HCT116 (cell line): ENCODE measurements around the gene KNTC1. TPM values are rescaled to one million over a fixed set of nuclear protein-coding genes. Genes with fewer than 3 reads are reported as not detected.

ENCODE experiments used
- ATAC-seq: fragments of 200-7000 bp; cut with Tn5 transposase; 2 replicates; pipeline ENCODE4 v1.9.1; 2020; ENCODE audit warnings: mild to moderate bottlenecking, moderate library complexity
- Bru-seq: library from RNA; stranded (reverse); fragments of 400-500 nt; gene quantifications from one replicate; lab custom pipeline; 2021; lab: Mats Ljungman, UMichigan
- BruChase-seq, 2 experiments: library from RNA; stranded (reverse); fragments of 400-500 nt; gene quantifications; one replicate each; lab custom pipeline; 2021; lab: Mats Ljungman, UMichigan
- BruUV-seq: library from RNA; stranded (reverse); fragments of 400-500 nt; replicated peaks from 2 replicates; lab custom pipeline; 2021; lab: Mats Ljungman, UMichigan
- CTCF ChIA-PET: fragments of 300-600 bp; sonication (Branson Sonifier 250); formaldehyde crosslinking; loops from one replicate; lab custom pipeline; 2021; ENCODE audit warnings: antibody characterized with exemption; lab: Charles Lee
- POLR2A ChIA-PET: fragments of 300-600, 350-600 bp; sonication (Branson Sonifier 250); formaldehyde crosslinking; loops from one replicate; lab custom pipeline; 2021; ENCODE audit warnings: antibody characterized with exemption; lab: Charles Lee
- RAD21 ChIA-PET, 2 experiments: fragments of 300-600 bp; sonication (Branson Sonifier 250); formaldehyde crosslinking; loops; one replicate each; lab custom pipeline; 2023; ENCODE audit warnings: low total read pairs in 2 of 2; ENCODE audit not compliant: uncharacterized antibody in 2 of 2, unreplicated experiment in 2 of 2, low non-redundant PET in 1 of 2; lab: Charles Lee
- DNase-seq: peaks from one replicate; pipeline ENCODE4 v3.0.0-alpha.2; 2010; ENCODE audit warnings: low read depth, low spot score
- H2AFZ ChIP-seq: fragments of 200-600 bp; shearing (Covaris generic), sonication (generic); 2 replicates; pipeline ENCODE4 v1.6.1; 2017; ENCODE audit warnings: low read depth, mixed run types, mixed read lengths, antibody characterized with exemption, low read length; ENCODE audit not compliant: poor library complexity, severe bottlenecking
- H3K27ac ChIP-seq: 2 replicates; pipeline ENCODE4 v1.5.1; 2012; ENCODE audit warnings: low read depth, low read length
- H3K27me3 ChIP-seq: fragments of 200-600 bp; sonication (generic); 2 replicates; pipeline ENCODE4 v1.6.1; 2016; ENCODE audit warnings: mixed run types, low read length, mixed read lengths; ENCODE audit not compliant: insufficient read depth
- H3K36me3 ChIP-seq, 2 experiments: fragments of 200-500 bp in 1 of 2; fragments of 200-600 bp in 1 of 2; sonication (Bioruptor generic) in 1 of 2; sonication (generic) in 1 of 2; 2 replicates each; pipeline versions ENCODE4 v1.5.1 to v1.6.1; 2014 to 2016; ENCODE audit warnings: low read length in 2 of 2, inconsistent platforms in 1 of 2, mixed read lengths in 1 of 2, mixed run types in 1 of 2; ENCODE audit not compliant: insufficient read depth in 2 of 2, control insufficient read depth in 1 of 2
- H3K4me1 ChIP-seq, 2 experiments: fragments of 200-600 bp in 1 of 2; sonication (generic) in 1 of 2; 2 replicates each; pipeline versions ENCODE4 v1.5.1 to v1.6.1; 2012 to 2017; ENCODE audit warnings: low read length in 2 of 2, inconsistent platforms in 1 of 2, mild to moderate bottlenecking in 1 of 2, mixed read lengths in 1 of 2, mixed run types in 1 of 2, moderate library complexity in 1 of 2; ENCODE audit not compliant: insufficient read depth in 2 of 2, control insufficient read depth in 1 of 2
- H3K4me2 ChIP-seq: fragments of 200-600 bp; sonication (generic); 2 replicates; pipeline ENCODE4 v1.6.1; 2017; ENCODE audit warnings: mixed run types, low read length, mixed read lengths
- H3K4me3 ChIP-seq, 2 experiments: fragments of 200-600 bp in 1 of 2; sonication (generic) in 1 of 2; replicated peaks in 1 of 2; 2 replicates each; pipeline ENCODE4 v1.5.1; 2011 to 2016; ENCODE audit warnings: low read length in 2 of 2, control low read depth in 1 of 2, low read depth in 1 of 2, mild to moderate bottlenecking in 1 of 2, mixed read lengths in 1 of 2, mixed run types in 1 of 2
- H3K79me2 ChIP-seq: fragments of 200-600 bp; sonication (generic); 2 replicates; pipeline ENCODE4 v1.6.1; 2017; ENCODE audit warnings: mild to moderate bottlenecking, mixed run types, low read length, moderate library complexity, mixed read lengths; ENCODE audit not compliant: insufficient read depth
- H3K9ac ChIP-seq: fragments of 200-600 bp; sonication (generic); 2 replicates; pipeline ENCODE4 v1.6.1; 2016; ENCODE audit warnings: low read length, mixed read lengths
- H3K9me2 ChIP-seq: fragments of 200-600 bp; sonication (generic), shearing (Covaris generic); 2 replicates; pipeline ENCODE4 v1.6.1; 2017; ENCODE audit warnings: mixed run types, mild to moderate bottlenecking, moderate library complexity; ENCODE audit not compliant: insufficient read depth
- H3K9me3 ChIP-seq, 2 experiments: fragments of 200-500 bp in 1 of 2; fragments of 200-600 bp in 1 of 2; sonication (Bioruptor generic) in 1 of 2; sonication (generic) in 1 of 2; 2 replicates each; pipeline ENCODE4 v1.6.1; 2014 to 2017; ENCODE audit warnings: low read length in 2 of 2, mixed read lengths in 2 of 2, inconsistent platforms in 1 of 2, low read depth in 1 of 2, mild to moderate bottlenecking in 1 of 2, mixed run types in 1 of 2, moderate library complexity in 1 of 2; ENCODE audit not compliant: control insufficient read depth in 1 of 2, insufficient read depth in 1 of 2
- H4K20me1 ChIP-seq: fragments of 200-600 bp; sonication (generic), shearing (Covaris generic); 2 replicates; pipeline ENCODE4 v1.6.1; 2017; ENCODE audit warnings: mixed run types, mild to moderate bottlenecking, moderate library complexity; ENCODE audit not compliant: insufficient read depth
- CEBPB ChIP-seq: IDR thresholded peaks from 2 replicates; pipeline ENCODE4 v1.6.1; 2012; ENCODE audit warnings: low read depth
- EGR1 ChIP-seq: IDR thresholded peaks from 2 replicates; pipeline ENCODE4 v1.6.1; 2012; ENCODE audit warnings: low read depth
- ELF1 ChIP-seq: IDR thresholded peaks from 2 replicates; pipeline ENCODE4 v1.6.1; 2012; ENCODE audit warnings: low read depth, borderline replicate concordance
- EZH2 ChIP-seq: fragments of 200-600 bp; sonication (generic); IDR thresholded peaks from 2 replicates; pipeline ENCODE4 v1.6.1; 2017; ENCODE audit warnings: antibody characterized with exemption, mixed run types
- EZH2phosphoT487 ChIP-seq: fragments of 200-600 bp; IDR thresholded peaks from 2 replicates; pipeline ENCODE4 v1.6.1; 2018; ENCODE audit warnings: antibody characterized with exemption, borderline replicate concordance
- FOSL1 ChIP-seq: IDR thresholded peaks from 2 replicates; pipeline ENCODE4 v1.6.1; 2012; ENCODE audit warnings: low read depth
- JUND ChIP-seq: IDR thresholded peaks from 2 replicates; pipeline ENCODE4 v1.6.1; 2012
- SIN3A ChIP-seq: IDR thresholded peaks from 2 replicates; pipeline ENCODE4 v1.6.1; 2012; ENCODE audit warnings: low read depth
- SP1 ChIP-seq: IDR thresholded peaks from 2 replicates; pipeline ENCODE4 v1.6.1; 2012; ENCODE audit warnings: low read depth
- SRF ChIP-seq: IDR thresholded peaks from 2 replicates; pipeline ENCODE4 v1.6.1; 2012; ENCODE audit warnings: low read depth
- TCF7L2 ChIP-seq: IDR thresholded peaks from 2 replicates; pipeline ENCODE4 v1.7.0; 2011; ENCODE audit warnings: borderline replicate concordance, inconsistent platforms; ENCODE audit not compliant: insufficient read depth, insufficient read length; ENCODE audit errors: extremely low read depth
- YY1 ChIP-seq: IDR thresholded peaks from 2 replicates; pipeline ENCODE4 v1.6.1; 2011; ENCODE audit warnings: low read length, low read depth, moderate library complexity, mild to moderate bottlenecking; ENCODE audit not compliant: insufficient replicate concordance; ENCODE audit errors: extremely low read depth
- ZFX ChIP-seq: fragments of 450-650 bp; IDR thresholded peaks from 2 replicates; pipeline ENCODE4 v1.6.1; 2017
- ZNF274 ChIP-seq: fragments of 200-500 bp; sonication (Bioruptor generic); IDR thresholded peaks from 2 replicates; pipeline ENCODE4 v1.6.1; 2014; ENCODE audit warnings: mild to moderate bottlenecking, low read depth, low read length, inconsistent platforms
- intact Hi-C: fragments of 100-400 bp; cut with micrococcal nuclease; formaldehyde crosslinking; loops from 2 replicates; pipeline ENCODE4 v1.10.0; 2022
- long read RNA-seq: library from polyadenylated mRNA; unstranded; transcript quantifications from one replicate; pipeline ENCODE4 v2.0.0, GENCODE V29; 2021; ENCODE audit not compliant: unreplicated experiment
- polyA plus RNA-seq: library from polyadenylated mRNA; unstranded; fragments of >200 nt; gene quantifications from 2 replicates; pipeline ENCODE4 v1.2.1, GENCODE V29; 2012; ENCODE audit warnings: missing spikeins
- total RNA-seq: library from RNA; stranded (reverse); gene quantifications from one replicate; pipeline ENCODE4 v1.2.1, GENCODE V29; 2021; ENCODE audit not compliant: unreplicated experiment
- TF ChIP-seq, protein P1 (sequence below): IDR thresholded peaks from 2 replicates; pipeline ENCODE4 v1.6.1; 2012; ENCODE audit warnings: low read depth
- TF ChIP-seq, protein P2 (sequence below): IDR thresholded peaks from 2 replicates; pipeline ENCODE4 v1.6.1; 2012

The KNTC1 gene, protein sequence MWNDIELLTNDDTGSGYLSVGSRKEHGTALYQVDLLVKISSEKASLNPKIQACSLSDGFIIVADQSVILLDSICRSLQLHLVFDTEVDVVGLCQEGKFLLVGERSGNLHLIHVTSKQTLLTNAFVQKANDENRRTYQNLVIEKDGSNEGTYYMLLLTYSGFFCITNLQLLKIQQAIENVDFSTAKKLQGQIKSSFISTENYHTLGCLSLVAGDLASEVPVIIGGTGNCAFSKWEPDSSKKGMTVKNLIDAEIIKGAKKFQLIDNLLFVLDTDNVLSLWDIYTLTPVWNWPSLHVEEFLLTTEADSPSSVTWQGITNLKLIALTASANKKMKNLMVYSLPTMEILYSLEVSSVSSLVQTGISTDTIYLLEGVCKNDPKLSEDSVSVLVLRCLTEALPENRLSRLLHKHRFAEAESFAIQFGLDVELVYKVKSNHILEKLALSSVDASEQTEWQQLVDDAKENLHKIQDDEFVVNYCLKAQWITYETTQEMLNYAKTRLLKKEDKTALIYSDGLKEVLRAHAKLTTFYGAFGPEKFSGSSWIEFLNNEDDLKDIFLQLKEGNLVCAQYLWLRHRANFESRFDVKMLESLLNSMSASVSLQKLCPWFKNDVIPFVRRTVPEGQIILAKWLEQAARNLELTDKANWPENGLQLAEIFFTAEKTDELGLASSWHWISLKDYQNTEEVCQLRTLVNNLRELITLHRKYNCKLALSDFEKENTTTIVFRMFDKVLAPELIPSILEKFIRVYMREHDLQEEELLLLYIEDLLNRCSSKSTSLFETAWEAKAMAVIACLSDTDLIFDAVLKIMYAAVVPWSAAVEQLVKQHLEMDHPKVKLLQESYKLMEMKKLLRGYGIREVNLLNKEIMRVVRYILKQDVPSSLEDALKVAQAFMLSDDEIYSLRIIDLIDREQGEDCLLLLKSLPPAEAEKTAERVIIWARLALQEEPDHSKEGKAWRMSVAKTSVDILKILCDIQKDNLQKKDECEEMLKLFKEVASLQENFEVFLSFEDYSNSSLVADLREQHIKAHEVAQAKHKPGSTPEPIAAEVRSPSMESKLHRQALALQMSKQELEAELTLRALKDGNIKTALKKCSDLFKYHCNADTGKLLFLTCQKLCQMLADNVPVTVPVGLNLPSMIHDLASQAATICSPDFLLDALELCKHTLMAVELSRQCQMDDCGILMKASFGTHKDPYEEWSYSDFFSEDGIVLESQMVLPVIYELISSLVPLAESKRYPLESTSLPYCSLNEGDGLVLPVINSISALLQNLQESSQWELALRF (N-terminal part only)
- total RNA-seq, result 70.2 TPM
- polyA plus RNA-seq, result 24.0 and 28.3 TPM in 2 replicates
- Bru-seq, nascent RNA, result percentile 69 among the genes with signal in this experiment
- BruChase-seq, experiment 1, labeled RNA remaining after a 6-hour chase, result percentile 86 among the genes with signal in this experiment
- BruChase-seq, experiment 2, labeled RNA remaining after a 2-hour chase, result percentile 74 among the genes with signal in this experiment
- long read RNA-seq, partial matches to known transcripts, result 13 of 28 reads
- long read RNA-seq, other reads (novel, unspliced or antisense), result 15 of 28 reads

DNA sequence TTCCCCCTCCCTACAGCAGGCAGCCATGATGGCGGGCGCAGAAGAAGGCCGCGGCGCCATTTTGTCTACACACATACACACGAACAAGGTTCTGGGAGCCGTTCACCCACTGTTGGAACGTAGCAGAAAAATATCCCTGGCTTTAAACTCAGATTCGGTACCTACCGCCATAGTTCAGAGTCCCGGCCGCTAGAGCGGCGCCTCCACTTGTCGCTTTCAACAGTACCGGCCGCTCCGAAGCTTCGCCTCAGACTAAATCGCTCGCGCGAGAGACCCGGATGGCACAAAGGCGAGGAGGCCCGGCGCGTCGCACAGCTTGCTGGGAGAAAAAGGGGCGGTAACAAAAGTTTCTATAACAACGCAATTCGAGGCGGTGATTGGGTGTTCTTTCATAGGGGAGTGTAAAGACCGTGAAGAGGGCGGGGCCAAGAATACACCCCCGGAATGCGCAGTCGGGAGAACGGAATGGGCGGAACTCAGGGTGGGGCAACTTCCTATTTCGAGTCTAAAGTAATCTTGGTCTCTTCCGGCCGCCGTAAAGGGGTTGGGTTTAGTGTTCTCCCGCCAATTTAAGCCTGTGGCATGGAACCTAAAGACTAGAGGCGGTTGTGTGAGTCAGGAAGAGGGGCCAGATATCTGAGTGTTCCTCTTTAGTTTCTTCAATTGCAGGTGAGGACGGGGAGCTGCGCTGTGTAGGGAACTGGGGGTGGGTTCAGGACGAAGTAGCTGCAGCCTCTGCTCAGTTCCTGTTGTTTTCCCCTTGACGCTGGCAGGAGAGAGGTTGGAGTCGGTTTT, at the start of gene KNTC1, which contains the start of gene RSRC2:
KNTC1 (plus strand) TSS at position 567 of the 795 bp plus-strand sequence. CDS start 2,815 bp downstream, outside the sequence.
RSRC2 (minus strand) TSS at position 254 of the 795 bp plus-strand sequence; CDS start at position 171, 83 bp downstream.
- ATAC-seq (peak; percentile 93), DNase-seq (peak; percentile 99)
- CTCF ChIA-PET, result interaction anchor here (0.6 to 1.5 kb wide), 3 partner anchors 26 to 127 kb away, joined by 3 to 5 read pairs (median 3); partner anchors contain the start of gene ZCCHC8
- Histone ChIP-seq H3K9ac (peak within 1 kb of the TSS; percentile 96), H3K36me3 (peaks cover 10 to 41% of the 10 kb centered on the region in 2 experiments; a peak in 3 of 4 replicates), H4K20me1 (peaks cover 30% of the 10 kb centered on the region), H3K4me2 (peak within 1 kb of the TSS; percentile 83), H3K4me1 (peaks cover 8 to 24% of the 10 kb centered on the region in 2 experiments), H3K4me3 (peak within 1 kb of the TSS; percentile 82 to 97), H2AFZ (no peak within 1 kb of the TSS), H3K9me3 (no peaks in the 10 kb centered on the region), H3K9me2 (no peaks in the 10 kb centered on the region), H3K27me3 (no peaks in the 10 kb centered on the region), H3K27ac (peak within 1 kb of the TSS; percentile 83), H3K79me2 (peaks cover 93% of the 10 kb centered on the region)
- POLR2A ChIA-PET, result interaction anchor here (0.6 to 2.0 kb wide), 10 partner anchors 9 to 225 kb away, joined by 3 to 14 read pairs (median 4); partner anchors contain the start of genes DENR and ZCCHC8
- intact Hi-C loops, result loop anchor here (1.0 to 2.0 kb wide), 3 partner anchors 26 to 301 kb away; partner anchors contain the start of genes DENR, DIABLO and ZCCHC8
- RAD21 ChIA-PET, result no interaction called here
- no TSS peak for BruUV-seq
- TF ChIP-seq JUND, result no peak; the same call in 1 of the 2 replicates
- no peak for TF ChIP-seq CEBPB
- TF ChIP-seq EGR1, result peak; percentile 92
- TF ChIP-seq, protein P1, sequence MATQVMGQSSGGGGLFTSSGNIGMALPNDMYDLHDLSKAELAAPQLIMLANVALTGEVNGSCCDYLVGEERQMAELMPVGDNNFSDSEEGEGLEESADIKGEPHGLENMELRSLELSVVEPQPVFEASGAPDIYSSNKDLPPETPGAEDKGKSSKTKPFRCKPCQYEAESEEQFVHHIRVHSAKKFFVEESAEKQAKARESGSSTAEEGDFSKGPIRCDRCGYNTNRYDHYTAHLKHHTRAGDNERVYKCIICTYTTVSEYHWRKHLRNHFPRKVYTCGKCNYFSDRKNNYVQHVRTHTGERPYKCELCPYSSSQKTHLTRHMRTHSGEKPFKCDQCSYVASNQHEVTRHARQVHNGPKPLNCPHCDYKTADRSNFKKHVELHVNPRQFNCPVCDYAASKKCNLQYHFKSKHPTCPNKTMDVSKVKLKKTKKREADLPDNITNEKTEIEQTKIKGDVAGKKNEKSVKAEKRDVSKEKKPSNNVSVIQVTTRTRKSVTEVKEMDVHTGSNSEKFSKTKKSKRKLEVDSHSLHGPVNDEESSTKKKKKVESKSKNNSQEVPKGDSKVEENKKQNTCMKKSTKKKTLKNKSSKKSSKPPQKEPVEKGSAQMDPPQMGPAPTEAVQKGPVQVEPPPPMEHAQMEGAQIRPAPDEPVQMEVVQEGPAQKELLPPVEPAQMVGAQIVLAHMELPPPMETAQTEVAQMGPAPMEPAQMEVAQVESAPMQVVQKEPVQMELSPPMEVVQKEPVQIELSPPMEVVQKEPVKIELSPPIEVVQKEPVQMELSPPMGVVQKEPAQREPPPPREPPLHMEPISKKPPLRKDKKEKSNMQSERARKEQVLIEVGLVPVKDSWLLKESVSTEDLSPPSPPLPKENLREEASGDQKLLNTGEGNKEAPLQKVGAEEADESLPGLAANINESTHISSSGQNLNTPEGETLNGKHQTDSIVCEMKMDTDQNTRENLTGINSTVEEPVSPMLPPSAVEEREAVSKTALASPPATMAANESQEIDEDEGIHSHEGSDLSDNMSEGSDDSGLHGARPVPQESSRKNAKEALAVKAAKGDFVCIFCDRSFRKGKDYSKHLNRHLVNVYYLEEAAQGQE, result no peak
- TF ChIP-seq, protein P2, sequence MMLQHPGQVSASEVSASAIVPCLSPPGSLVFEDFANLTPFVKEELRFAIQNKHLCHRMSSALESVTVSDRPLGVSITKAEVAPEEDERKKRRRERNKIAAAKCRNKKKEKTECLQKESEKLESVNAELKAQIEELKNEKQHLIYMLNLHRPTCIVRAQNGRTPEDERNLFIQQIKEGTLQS, result no peak
- TF ChIP-seq EZH2phosphoT487, result no peak
- TF ChIP-seq ZNF274, result no peak
- TF ChIP-seq ZFX, result peak; percentile 81
- 0 out of 2 replicates have a peak, but pooled peaks have one; percentile 10 for TF ChIP-seq FOSL1
- peak; percentile 60; the same call in 1 of the 2 replicates for TF ChIP-seq SRF
- peak; percentile 93 for TF ChIP-seq SP1
- TF ChIP-seq YY1, result peak; percentile 97
- TF ChIP-seq SIN3A, result peak; percentile 96
- TF ChIP-seq ELF1, result peak; percentile 94
- TF ChIP-seq EZH2, result no peak
- TF ChIP-seq TCF7L2, result peak; percentile 31
